HG02840 (cell line): Measurements from ENCODE around the gene OR5I1.
"Not testable (repeated sequence)": the region's sequence is repeated elsewhere in the genome, so short reads cannot be mapped to it uniquely, and the experiment has no call there.

Source experiments
- ATAC-seq: cut with Tn5 transposase; IDR thresholded peaks from one replicate; pipeline ENCODE4 v1.9.1; 2021; ENCODE audit warnings: mild to moderate bottlenecking, moderate library complexity, moderate number of reproducible peaks; ENCODE audit not compliant: unreplicated experiment, low FRiP score

OR5I1 gene

GRCh38 chr11:55936300-55936699, at the start of gene OR5I1:
TSS of gene OR5I1 (minus strand) at chr11:55936400. CDS start at chr11:55936400, 0 bp downstream.
- ATAC-seq, result no peak

GRCh38 chr11:55970935-55971334, 34.7 kb upstream of the OR5I1 start:
- ATAC-seq, result no peak

GRCh38 chr11:55969845-55970244, 33.6 kb upstream of the OR5I1 start, which contains the start of gene OR10AG1:
TSS of gene OR10AG1 (minus strand) at chr11:55969945. CDS start at chr11:55969907, 38 bp downstream.
- ATAC-seq, result no peak

GRCh38 chr11:55967914-55968313, 31.7 kb upstream of the OR5I1 start:
- ATAC-seq, result no peak

DNA sequence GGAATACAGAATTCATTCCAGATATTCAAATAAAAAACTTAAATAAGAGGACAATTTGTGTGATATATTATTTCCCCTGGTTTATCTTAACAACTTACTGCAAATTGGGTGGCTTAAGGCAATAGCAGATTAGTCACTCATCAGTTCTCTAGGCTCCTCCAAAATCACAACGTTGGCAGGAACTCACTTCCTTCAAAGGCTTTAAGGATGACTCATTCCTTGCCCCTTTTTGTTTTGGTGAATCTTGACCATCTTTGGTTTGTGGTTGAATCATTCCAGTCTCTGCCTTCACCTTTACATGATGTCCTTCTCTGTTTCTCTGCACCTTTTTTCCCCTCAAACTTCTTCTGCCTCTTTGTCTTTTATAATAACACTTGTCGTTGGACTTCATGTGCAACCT, 30.2 kb upstream of the OR5I1 start:
- ATAC-seq, result no peak

GRCh38 chr11:55956521-55956920, 20.3 kb upstream of the OR5I1 start:
- ATAC-seq, result no peak

- ATAC-seq, result no peak
These were observed 13.1 kb upstream of the OR5I1 start for GRCh38 chr11:55949330-55949729.

- ATAC-seq, result no peak
These were observed 6.7 kb upstream of the OR5I1 start for GRCh38 chr11:55942785-55943392.

DNA sequence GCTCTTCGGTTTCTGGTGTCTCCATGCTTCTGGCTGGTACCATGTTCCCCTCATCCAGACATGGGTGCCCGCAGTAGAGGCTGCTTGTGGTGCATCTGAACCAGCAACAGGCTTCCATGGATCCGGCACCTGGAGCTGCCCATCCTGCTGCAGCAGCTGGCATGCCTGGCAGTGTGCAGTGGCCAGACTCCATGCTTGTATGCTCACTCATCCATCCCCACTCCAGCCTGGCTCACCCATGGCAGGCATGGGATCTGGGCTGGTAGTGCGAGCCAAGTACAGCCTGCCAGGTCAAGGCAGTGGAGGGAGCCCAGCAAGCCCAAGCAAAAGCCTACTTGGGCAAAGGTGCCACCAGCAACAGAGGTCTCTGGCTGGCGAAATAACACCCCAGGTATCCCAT, 15.7 kb downstream of the OR5I1 start:
- no peak for ATAC-seq

- ATAC-seq, result no peak
These were observed 21.7 kb downstream of the OR5I1 start, which contains the start of gene OR5W2 for GRCh38 chr11:55914482-55914881. TSS of gene OR5W2 (minus strand) at chr11:55914582. CDS start at chr11:55914582, 0 bp downstream.

- no peak for ATAC-seq
These were observed 33.9 kb downstream of the OR5I1 start for GRCh38 chr11:55902308-55902707.

GRCh38 chr11:55895216-55895615, 41.0 kb downstream of the OR5I1 start:
- ATAC-seq, result no peak

DNA sequence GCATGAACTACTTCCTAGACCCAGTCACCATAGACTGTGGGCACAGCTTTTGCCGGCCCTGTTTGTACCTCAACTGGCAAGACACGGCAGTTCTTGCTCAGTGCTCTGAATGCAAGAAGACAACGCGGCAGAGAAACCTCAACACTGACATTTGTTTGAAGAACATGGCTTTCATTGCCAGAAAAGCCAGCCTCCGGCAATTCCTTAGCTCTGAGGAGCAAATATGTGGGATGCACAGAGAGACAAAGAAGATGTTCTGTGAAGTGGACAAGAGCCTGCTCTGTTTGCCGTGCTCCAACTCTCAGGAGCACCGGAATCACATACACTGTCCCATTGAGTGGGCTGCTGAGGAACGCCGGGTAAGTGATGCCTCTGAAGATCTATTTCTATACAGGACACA, 50.7 kb downstream of the OR5I1 start:
- not testable (repeated sequence) for ATAC-seq
